Tibial nerve (tissue), 4 donors: ENCODE results near the gene CRYBB3. TPM values are rescaled to one million over a fixed set of nuclear protein-coding genes. Genes with fewer than 3 reads are reported as not detected.
"Not testable (repeated sequence)": the region's sequence is repeated elsewhere in the genome, so short reads cannot be mapped to it uniquely, and the experiment has no call there.

Experiments used
- DNase-seq, 2 donors: peaks; one replicate each; pipeline ENCODE4 v3.0.0-alpha.2; 2019; ENCODE audit warnings: low spot score in 2 of 2
- H3K27ac ChIP-seq, 4 donors: fragments of 200-600 bp; sonication (generic) in 3 of 4; one replicate each; pipeline ENCODE4 v1.5.1; 2017 to 2019; ENCODE audit warnings: mild to moderate bottlenecking in 1 of 4
- H3K27me3 ChIP-seq, 2 donors: fragments of 200-600 bp; sonication (generic) in 1 of 2; one replicate each; pipeline versions ENCODE4 v1.5.1 to v1.6.0; 2017 to 2019
- H3K36me3 ChIP-seq, 3 donors: fragments of 200-600 bp; sonication (generic); one replicate each; pipeline ENCODE4 v1.5.1; 2018 to 2019
- H3K4me1 ChIP-seq, 4 donors: fragments of 200-600 bp; sonication (generic) in 3 of 4; one replicate each; pipeline ENCODE4 v1.5.1; 2017 to 2019
- H3K4me3 ChIP-seq, 4 donors: fragments of 200-600 bp; sonication (generic) in 3 of 4; one replicate each; pipeline ENCODE4 v1.5.1; 2017 to 2019; ENCODE audit warnings: mild to moderate bottlenecking in 1 of 4, moderate library complexity in 1 of 4
- H3K9me3 ChIP-seq, 4 donors: fragments of 200-600 bp; sonication (generic) in 3 of 4; one replicate each; pipeline ENCODE4 v1.5.1; 2017 to 2019
- EP300 ChIP-seq, 2 donors: sonication (generic); formaldehyde crosslinking; IDR thresholded peaks; one replicate each; pipeline ENCODE4 v1.6.1; 2017; ENCODE audit warnings: antibody characterized with exemption in 2 of 2, mild to moderate bottlenecking in 1 of 2
- POLR2A ChIP-seq, 2 donors: fragments of 450-650 bp; IDR thresholded peaks; one replicate each; pipeline ENCODE4 v1.6.1; 2017; ENCODE audit warnings: antibody characterized with exemption in 2 of 2, mild to moderate bottlenecking in 2 of 2, moderate library complexity in 2 of 2
- WGBS, 2 donors: methylation state at CpG; one replicate each; pipeline ENCODE4 v1.1.5; 2018; 5-methylcytosine and 5-hydroxymethylcytosine counted together
- total RNA-seq, 4 donors: library from RNA; depleted of rRNA; stranded (reverse); fragments of >200 nt; gene quantifications; one replicate each; pipeline ENCODE4 v1.1.0, GENCODE V29; 2016
- TF ChIP-seq, protein P1 (sequence below), 5 experiments: fragments of 200-600 bp in 3 of 5; fragments of 450-650 bp in 2 of 5; sonication (generic) in 3 of 5; IDR thresholded peaks; one replicate each; pipeline ENCODE4 v1.5.1; 2016 to 2019; ENCODE audit warnings: antibody characterized with exemption in 5 of 5, mild to moderate bottlenecking in 3 of 5, moderate library complexity in 2 of 5

Gene CRYBB3
- total RNA-seq, 4 donors from 2014 or later, result not detected

DNA sequence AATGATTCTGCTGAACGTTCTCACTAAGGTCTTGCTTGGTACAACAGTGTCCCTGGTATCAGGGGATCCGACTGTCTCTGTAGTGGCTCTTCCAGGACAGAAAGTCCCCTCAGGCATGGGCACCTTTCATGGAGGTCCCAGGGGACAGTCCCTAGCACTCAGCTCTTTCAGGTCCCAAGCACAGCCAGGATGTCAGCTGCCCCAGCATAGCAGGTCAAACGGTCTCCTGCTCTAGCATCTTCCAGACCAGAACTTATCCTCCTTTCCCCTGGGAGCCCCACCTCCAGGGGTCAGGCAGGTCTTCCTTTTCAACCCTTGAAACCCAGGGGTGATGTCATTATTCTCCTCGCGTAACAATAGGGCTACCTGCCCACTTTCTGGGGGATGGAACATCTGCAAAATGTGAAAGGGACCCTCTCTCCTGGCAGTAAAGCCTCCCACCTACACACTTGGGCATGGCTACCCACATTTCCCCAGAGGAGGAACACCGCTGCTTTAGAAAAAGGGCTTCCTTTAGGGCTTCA, 24.7 kb upstream of the CRYBB3 start:
- 72 to 74% methylated on average over 6 of the region's 6 CpGs for WGBS, 2 donors
- TF ChIP-seq EP300 (IDR thresholded peaks at IDR 0.05) (no peak), POLR2A (IDR thresholded peaks at IDR 0.05) (no peak)
- TF ChIP-seq, protein P1, sequence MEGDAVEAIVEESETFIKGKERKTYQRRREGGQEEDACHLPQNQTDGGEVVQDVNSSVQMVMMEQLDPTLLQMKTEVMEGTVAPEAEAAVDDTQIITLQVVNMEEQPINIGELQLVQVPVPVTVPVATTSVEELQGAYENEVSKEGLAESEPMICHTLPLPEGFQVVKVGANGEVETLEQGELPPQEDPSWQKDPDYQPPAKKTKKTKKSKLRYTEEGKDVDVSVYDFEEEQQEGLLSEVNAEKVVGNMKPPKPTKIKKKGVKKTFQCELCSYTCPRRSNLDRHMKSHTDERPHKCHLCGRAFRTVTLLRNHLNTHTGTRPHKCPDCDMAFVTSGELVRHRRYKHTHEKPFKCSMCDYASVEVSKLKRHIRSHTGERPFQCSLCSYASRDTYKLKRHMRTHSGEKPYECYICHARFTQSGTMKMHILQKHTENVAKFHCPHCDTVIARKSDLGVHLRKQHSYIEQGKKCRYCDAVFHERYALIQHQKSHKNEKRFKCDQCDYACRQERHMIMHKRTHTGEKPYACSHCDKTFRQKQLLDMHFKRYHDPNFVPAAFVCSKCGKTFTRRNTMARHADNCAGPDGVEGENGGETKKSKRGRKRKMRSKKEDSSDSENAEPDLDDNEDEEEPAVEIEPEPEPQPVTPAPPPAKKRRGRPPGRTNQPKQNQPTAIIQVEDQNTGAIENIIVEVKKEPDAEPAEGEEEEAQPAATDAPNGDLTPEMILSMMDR (IDR thresholded peaks at IDR 0.05), result no peak
- no peak overlapping the region for H3K27ac ChIP-seq

DNA sequence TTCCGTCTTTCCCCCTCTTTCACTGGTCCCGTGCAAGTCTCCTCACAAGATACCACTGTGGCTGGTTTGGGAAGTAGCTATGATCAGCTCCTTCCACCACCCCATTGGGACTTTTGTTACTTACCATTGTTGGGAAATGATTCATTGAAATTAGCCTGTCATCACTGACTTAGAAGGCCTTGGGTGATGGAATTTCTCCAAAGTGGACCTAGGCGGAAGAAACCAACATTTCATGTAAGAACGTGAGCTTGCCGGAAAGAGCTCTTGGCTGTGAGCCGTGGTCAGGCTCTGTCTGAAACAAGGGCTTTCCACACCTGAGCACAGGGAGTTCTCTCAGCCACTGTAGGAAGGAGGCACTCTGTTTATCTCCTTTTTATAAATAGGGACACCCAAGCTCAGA, 23.5 kb upstream of the CRYBB3 start:
- Histone ChIP-seq H3K4me1 (no peaks in the 10 kb centered on the region), H3K9me3 (peaks cover 0 to 11% (median 0%) of the 10 kb centered on the region in 4 donors), H3K27me3 (no peaks in the 10 kb centered on the region), H3K4me3 (no peak overlapping the region), H3K36me3 (peaks cover 0 to 99% (median 0%) of the 10 kb centered on the region in 3 donors), H3K27ac (no peak overlapping the region)
- no peak for TF ChIP-seq POLR2A (IDR thresholded peaks at IDR 0.05)
- TF ChIP-seq, protein P1 (IDR thresholded peaks at IDR 0.05), result no peak
- no peak for TF ChIP-seq EP300 (IDR thresholded peaks at IDR 0.05)
- DNase-seq, result no peak
- 88 to 92% methylated on average over 6 of the region's 6 CpGs for WGBS, 2 donors

More for the DNA sequence above, 24.7 kb upstream of the CRYBB3 start:
- no peak for DNase-seq
- Histone ChIP-seq H3K36me3 (peaks cover 0 to 99% (median 0%) of the 10 kb centered on the region in 3 donors), H3K4me1 (no peaks in the 10 kb centered on the region), H3K9me3 (peaks cover 0 to 9% (median 0%) of the 10 kb centered on the region in 4 donors), H3K27me3 (no peaks in the 10 kb centered on the region), H3K4me3 (no peak overlapping the region)

DNA sequence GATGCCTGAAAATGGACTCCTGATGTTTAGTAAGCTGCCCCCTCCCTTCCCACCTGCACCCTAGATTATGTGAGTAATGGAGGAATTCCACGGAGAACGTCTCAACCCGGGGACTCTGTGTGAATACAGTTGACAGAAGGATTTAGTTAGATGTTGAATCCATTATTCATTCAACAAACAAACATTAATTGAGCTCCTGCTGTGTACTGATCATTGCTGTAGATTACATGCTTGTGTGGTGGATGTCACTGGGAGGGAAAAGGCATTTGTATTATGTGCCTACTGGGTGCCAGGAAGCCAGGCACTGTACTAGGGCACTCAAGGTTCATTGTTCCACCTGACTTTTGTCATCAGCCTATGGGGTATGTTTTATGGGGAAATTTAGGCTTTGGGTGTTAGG, 22.9 kb upstream of the CRYBB3 start:
- no peak for DNase-seq
- Histone ChIP-seq H3K4me1 (no peaks in the 10 kb centered on the region), H3K4me3 (no peak overlapping the region), H3K27ac (no peak overlapping the region), H3K27me3 (no peaks in the 10 kb centered on the region), H3K9me3 (peaks cover 0 to 11% (median 0%) of the 10 kb centered on the region in 4 donors), H3K36me3 (peaks cover 0 to 99% (median 0%) of the 10 kb centered on the region in 3 donors)
- TF ChIP-seq EP300 (IDR thresholded peaks at IDR 0.05), result no peak
- TF ChIP-seq, protein P1 (IDR thresholded peaks at IDR 0.05), result no peak
- TF ChIP-seq POLR2A (IDR thresholded peaks at IDR 0.05), result no peak
- WGBS, 2 donors, result 68 to 75% methylated on average over 3 of the region's 3 CpGs

DNA sequence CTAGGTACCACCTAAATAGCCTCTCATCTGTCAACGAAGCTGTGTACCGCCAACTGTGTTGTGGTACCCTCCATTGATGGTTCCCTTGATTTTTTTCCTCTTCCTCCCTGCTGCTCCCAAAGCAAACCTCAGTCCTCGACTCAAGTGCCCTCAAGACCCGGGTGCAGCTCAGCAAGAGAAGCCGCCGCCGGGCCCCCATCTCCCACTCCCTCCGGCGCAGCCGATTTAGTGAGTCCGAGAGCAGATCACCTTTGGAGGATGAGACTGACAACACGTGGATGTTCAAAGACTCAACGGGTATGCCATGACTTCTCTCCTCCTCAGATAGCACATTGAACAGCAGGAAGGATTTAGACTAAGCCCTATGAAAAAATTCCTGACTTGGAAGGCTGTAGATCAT, 22.4 kb upstream of the CRYBB3 start:
- no peak for TF ChIP-seq EP300 (IDR thresholded peaks at IDR 0.05)
- TF ChIP-seq, protein P1 (IDR thresholded peaks at IDR 0.05), result no peak
- TF ChIP-seq POLR2A (IDR thresholded peaks at IDR 0.05), result no peak
- H3K36me3 ChIP-seq, result peaks cover 0 to 94% (median 0%) of the 10 kb centered on the region in 3 donors
- WGBS, 2 donors, result 91 to 92% methylated on average over 13 of the region's 13 CpGs

DNA sequence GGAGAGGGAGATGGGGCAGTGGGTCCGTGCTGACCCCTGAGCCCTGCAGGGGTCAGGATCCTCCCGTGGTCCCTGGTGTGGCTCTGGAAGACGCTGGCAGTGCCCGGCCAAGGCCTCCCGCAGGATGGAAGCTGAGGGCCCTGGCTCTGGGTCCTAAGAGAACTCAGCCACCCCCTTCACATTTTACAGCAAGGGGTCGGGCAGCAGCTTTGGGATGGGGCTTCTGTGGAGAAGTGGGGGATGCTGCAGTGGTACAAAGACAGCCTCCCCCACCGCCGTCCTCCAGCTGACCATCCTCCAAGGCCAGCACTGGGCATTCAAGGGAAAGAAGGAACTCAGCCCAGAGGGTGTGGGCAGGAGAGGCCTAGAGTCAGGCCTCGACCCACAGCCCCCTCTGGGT, 21.8 kb upstream of the CRYBB3 start:
- Histone ChIP-seq H3K4me3 (no peak overlapping the region), H3K9me3 (peaks cover 0 to 11% (median 0%) of the 10 kb centered on the region in 4 donors), H3K4me1 (no peaks in the 10 kb centered on the region), H3K27me3 (no peaks in the 10 kb centered on the region), H3K27ac (no peak overlapping the region), H3K36me3 (peaks cover 0 to 88% (median 0%) of the 10 kb centered on the region in 3 donors)
- TF ChIP-seq POLR2A (IDR thresholded peaks at IDR 0.05) (no peak), EP300 (IDR thresholded peaks at IDR 0.05) (no peak)
- TF ChIP-seq, protein P1 (IDR thresholded peaks at IDR 0.05), result no peak
- 82 to 92% methylated on average over 8 to 9 of the region's 9 CpGs for WGBS, 2 donors
- no peak for DNase-seq

More for the DNA sequence above, 22.4 kb upstream of the CRYBB3 start:
- Histone ChIP-seq H3K27me3 (no peaks in the 10 kb centered on the region), H3K4me1 (no peaks in the 10 kb centered on the region), H3K9me3 (peaks cover 0 to 11% (median 0%) of the 10 kb centered on the region in 4 donors), H3K4me3 (no peak overlapping the region), H3K27ac (no peak overlapping the region)
- no peak for DNase-seq

DNA sequence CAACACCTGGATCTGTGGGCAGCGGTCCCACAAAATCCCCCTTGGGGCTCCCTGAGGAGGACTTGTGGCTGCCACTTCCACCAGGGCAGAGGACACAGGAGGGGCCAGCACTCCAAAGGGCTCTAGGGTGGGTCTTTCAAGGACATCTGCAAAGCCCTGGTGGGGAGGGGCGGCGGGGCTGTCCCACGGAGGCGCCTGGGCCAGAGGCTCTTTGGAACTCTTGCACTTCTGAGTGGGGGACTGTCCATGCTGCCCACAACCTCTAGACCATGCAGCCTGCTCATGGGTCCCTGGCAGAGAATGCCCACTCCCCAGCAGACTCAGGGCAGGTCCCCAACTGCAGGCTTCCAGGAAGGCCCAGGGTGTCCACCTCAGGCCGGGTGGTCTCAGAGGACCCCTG, 21.3 kb upstream of the CRYBB3 start:
- H3K27me3 ChIP-seq, H3K4me1 ChIP-seq, H3K4me3 ChIP-seq, H3K27ac ChIP-seq, DNase-seq: not testable (repeated sequence)
- Histone ChIP-seq H3K36me3 (peaks cover 0 to 88% (median 0%) of the 10 kb centered on the region in 3 donors), H3K9me3 (peaks cover 0 to 11% (median 0%) of the 10 kb centered on the region in 4 donors)
- WGBS, 2 donors, result 82 to 89% methylated on average over 3 to 6 of the region's 6 CpGs

DNA sequence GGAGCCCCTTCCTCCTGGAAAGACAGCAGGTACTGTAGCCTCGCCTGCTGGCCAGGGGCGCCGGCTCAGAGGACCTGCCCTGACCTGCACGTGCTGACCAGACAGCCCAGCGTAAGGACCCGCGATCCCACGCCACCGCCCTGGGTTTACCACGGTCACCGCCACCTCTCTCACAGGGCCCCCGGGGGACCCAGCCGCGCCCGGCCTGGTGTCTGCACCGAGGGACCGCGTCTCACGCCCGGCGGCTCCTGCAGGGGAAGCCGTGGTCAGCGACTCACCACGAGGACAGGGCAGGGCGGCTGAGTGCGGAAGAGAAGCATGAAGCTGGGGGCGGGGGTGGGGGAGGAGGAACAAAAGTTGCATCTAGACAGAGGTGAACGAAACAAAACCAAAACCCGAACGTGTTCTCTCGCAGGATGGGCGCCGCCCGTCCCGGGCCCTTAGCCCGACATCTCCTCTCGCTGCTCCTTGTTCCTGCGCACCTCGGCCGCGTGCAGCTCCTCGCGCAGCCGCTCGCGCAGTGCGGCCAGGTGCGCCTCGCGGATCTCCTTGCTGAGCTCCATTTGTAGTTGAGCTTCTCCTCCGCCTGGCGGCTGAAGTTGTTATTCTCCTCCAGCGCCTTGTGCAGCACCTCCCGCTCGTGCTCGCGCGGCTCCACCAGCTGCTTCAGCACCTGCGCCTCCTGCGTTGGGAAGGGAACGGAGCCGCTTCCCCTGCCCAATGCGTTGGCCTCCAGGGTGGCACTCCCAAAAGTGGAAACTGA, 20.6 kb upstream of the CRYBB3 start:
- Histone ChIP-seq H3K9me3 (peaks cover 0 to 11% (median 0%) of the 10 kb centered on the region in 4 donors), H3K36me3 (peaks cover 0 to 88% (median 0%) of the 10 kb centered on the region in 3 donors)
- H3K4me1 ChIP-seq, H3K27me3 ChIP-seq, H3K27ac ChIP-seq, H3K4me3 ChIP-seq, DNase-seq: not testable (repeated sequence)
- WGBS, 2 donors, result 74% methylated on average over 35 to 37 of the region's 63 CpGs
